Stimulated activated CD8-positive, alpha-beta memory T cell treated with anti-CD3 and anti-CD28 coated beads, Interleukin-12 subunit alpha, Interleukin-12 subunit beta, amount 100 ng/mL, for 24 hours (primary cell): ENCODE measurements around the gene INSR.
A peak's percentile ranks its signal among the peaks of the same experiment; 100 is the strongest.
"Not testable (repeated sequence)": the region's sequence is repeated elsewhere in the genome, so short reads cannot be mapped to it uniquely, and the experiment has no call there.

Experiments
- DNase-seq: peaks from one replicate; pipeline ENCODE4 v3.0.0-alpha.2; 2020; ENCODE audit errors: extremely low read depth

Gene INSR

GRCh38 chr19:7293762-7294557 lies at the start of gene INSR:
Gene INSR, minus strand, starts transcription at chr19:7294414. Its CDS starts 523 bp downstream, at chr19:7293891.
- DNase-seq = peak; percentile 20

DNA sequence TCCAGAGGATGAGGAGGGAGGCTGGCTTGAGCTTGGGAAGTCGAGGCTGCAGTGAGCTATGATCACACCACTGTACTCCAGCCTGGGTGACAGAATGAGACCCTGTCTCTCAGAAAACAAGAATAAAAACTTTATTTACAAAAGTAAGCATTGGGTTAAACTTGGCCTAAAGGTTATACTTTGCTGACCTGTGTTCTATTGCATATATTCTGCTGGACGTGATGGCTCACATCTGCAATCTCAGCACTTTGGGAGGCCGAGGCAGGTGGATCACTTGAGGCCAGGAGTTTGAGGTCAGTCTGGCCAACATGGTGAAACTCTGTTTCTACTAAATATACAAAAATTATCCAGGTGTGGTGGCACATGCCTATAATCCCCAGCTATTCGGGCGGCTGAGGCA lies 47.9 kb upstream of the INSR start:
- no peak for DNase-seq

DNA sequence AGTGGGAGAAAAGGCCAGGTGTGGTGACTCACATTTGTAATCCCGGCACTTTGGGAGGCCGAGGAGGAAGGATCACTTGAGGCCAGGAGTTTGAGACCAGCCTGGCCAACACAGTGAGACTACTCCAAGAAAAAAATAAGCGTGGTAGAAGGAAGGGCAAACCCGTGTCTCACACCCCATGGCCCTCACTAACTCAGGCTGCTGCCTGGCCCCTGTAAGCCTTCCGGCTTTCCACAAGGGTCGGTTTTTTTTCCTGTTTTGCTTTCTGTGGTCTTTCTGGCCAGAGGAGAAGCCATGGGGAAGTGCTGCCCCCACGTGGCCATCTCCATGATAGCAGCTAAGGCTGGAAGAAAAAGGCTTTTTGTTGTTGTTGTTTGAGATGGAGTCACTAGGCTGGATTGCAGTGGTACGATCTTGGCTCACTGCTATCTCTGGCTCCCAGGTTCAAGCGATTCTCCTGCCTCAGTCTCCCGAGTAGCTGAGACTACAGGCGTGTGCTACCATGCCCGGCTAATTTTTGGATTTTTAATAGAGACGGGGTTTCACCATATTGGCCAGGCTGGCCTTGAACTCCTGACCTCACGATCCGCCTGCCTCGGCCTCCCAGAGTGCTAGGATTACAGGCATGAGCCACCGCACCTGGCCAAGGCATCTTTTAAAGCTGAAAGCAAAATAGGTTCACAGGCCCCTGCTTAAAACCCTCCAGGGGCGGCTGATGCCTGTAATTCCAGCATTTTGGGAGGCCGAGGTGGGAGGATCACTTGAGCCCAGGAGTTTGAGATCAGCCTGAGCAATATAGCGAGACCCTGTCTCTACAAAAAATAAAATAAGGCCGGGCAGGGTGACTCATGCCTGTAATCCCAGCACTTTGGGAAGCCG lies 47.0 kb upstream of the INSR start:
- peak; percentile 46 for DNase-seq

DNA sequence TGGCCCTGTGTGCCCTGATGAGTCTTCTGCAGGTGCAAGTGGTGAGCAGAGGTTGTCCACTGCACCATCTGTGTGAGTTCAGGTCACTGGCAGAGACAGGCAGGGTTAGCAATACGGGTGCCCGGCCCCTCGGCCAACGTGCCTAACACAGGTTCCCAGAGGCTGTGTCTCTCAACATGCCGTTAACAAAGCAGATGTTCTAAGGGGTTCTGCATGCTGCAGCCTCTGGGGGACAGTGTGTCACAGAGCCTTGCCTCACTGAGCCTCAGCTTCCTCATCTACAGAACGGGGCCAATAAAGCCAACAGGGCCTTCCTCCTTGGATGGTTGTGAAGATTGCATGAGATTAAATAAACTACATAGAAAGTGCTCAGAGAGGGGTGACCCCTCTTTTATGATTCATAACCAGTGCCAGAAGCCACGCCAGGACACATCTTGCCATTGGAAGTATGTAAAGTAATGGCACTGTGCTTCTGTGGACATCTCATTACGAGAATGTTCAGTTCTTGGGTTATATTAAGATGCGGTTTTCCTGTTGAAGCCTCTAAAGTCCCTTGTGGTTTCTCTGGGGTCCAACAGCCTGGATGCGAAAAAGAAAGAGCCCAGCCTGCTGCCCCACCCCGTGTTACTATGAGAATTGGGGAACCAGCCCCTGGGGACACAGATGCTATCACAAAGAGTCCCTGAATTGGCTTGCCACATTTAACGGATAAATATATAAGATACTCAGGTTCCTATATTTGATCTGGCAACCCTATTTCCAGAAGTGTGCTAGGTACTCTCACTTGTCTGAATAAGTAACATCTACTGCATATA lies 43.4 kb upstream of the INSR start:
- no peak for DNase-seq

GRCh38 chr19:7336321-7336973 lies 42.2 kb upstream of the INSR start:
- DNase-seq = no peak

- no peak for DNase-seq
Observed at GRCh38 chr19:7333198-7334118, 39.2 kb upstream of the INSR start.

GRCh38 chr19:7331446-7331845 lies 37.2 kb upstream of the INSR start:
- no peak for DNase-seq

DNA sequence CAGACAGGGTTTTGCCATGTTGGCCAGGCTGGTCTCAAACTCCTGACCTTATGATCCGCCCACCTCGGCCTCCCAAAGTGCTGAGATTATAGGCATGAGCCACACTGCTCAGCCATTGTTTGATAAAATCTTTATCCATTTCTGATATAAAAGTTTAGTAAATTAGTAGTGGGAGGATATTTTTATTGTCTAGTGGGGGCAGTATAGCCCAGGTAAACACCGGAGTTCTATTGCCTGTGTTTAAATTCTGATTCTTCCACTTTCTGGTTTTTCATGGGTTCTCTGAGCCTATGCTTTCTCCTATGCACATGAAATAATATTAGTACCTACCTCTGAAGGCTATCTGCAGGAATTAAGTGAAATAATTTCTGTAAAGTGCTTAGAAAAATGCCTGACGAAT lies 34.4 kb upstream of the INSR start:
- DNase-seq = no peak

DNA sequence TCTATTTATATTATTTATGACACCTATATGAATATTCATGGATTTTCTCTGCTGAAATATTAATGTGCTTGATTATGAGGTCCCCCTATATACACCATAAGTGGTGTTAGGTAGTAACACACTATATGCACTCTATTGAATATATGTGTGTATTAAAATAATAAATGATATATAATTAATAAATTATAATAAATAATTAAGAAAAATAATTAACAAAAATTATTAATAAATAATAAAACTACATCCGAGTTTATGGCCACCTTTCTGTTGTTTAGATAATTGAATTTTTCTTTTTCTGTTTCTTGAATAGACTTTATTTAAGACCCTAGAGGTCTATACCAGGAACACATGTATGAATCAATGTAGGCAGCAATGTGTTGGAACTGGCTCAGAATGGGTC lies 33.6 kb upstream of the INSR start:
- DNase-seq = no peak

GRCh38 chr19:7326105-7326877 lies 32.1 kb upstream of the INSR start:
- DNase-seq = no peak

GRCh38 chr19:7318176-7318575 lies 24.0 kb upstream of the INSR start:
- DNase-seq = no peak

DNA sequence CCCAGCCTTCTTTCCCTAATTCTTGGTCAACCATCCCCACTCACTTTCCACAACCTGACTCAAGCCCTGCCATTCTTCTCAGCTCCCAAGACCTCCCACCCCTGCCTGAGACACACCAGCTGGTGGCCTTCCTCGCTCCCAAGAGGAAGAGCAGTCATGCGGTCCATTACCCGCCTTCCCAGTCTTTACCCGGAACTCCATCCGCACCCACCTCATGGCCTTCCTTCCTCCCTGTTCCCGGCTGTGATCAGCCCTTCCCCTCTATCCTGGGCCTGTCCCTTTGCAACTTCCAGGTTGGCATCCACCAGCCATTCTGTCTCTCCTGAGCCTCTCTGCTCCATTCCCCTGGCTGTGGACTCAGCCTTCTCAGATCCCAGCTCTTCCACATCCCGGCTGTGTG lies 18.6 kb upstream of the INSR start:
- no peak for DNase-seq

- DNase-seq = no peak
Observed at GRCh38 chr19:7311911-7312310, 17.7 kb upstream of the INSR start.

DNA sequence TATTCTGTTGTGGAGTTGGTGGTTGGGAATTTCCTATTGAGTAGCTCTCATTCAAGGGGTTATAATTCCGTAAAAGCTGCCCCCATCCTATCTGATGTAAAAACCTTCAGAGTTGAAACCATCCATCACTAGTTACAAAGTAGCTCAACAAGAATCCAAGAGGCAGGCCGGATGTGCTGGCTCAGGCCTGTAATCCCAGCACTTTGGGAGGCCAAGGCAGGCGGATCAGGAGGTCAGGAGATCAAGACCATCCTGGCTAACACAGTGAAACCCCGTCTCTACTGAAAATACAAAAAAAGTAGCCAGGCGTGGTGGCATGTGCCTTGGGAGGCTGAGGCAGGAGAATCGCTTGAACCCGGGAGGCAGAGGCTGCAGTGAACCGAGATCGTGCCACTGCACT lies 14.1 kb upstream of the INSR start:
- not testable (repeated sequence) for DNase-seq

DNA sequence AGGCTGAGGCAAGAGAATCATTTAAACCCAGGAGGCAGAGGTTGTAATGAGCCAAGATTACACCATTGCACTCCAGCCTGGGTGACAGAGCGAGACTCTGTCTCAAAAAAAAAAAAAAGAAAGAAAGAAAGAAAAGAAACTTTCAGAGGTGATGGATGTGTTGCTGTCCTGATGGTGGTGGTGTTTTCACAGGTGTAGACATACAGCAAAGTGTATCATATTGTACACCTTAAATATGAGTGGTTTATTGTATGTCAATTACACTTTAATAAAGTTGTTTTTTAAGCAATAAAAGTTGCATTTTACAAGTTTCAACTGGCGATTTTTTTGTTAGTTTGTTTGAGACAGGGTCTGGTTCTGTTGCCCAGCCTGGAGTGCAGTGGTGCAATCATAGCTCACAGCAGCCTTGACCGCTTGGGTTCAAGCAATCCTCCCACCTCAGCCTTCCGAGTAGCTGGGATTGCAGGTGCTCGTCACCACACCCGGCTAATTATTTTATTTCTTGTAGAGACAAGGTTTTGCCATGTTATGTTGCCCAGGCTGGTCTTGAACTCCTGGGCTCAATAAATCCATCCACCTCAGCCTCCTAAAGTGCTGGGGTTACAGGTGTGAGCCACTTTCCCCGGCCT lies 13.5 kb upstream of the INSR start:
- no peak for DNase-seq

DNA sequence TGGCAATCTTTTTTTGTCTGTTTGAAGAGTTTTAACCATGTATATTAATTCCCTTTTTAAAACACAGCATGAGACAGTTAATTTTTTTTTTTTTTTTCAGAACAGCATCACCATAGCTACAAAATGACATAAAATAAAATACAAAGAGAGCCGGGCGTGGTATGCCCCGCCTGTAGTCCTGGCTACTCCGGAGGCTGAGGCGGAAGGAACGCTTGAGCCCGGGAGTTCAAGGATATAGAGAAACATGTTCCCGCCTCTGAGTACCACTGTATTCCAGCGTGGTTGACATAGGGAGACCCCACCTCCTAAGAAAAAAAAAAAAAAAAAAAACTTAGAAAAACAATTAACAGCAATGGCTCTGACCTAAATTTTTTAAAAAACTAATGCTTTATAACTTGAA lies 10.0 kb upstream of the INSR start:
- DNase-seq = no peak

DNA sequence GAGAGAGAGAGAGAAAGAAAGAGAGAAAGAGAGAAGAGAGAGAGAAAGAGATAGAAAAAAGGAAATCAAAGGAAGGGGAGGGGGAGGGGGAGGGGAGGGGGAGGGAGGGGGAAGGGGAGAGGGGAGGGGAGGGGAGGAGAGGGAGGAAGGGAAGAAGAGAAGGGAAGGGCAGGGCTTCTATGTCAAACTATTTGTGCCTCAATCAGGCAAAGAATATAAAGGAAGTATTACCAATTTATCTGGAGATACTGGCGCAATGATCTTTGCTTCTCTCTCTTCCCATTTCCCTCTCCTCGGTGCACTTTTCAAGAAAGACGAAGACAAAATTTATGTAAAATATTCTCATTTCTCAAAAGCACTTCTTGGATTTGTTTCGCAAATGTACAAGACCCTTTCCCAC lies 9.3 kb upstream of the INSR start:
- DNase-seq = no peak

DNA sequence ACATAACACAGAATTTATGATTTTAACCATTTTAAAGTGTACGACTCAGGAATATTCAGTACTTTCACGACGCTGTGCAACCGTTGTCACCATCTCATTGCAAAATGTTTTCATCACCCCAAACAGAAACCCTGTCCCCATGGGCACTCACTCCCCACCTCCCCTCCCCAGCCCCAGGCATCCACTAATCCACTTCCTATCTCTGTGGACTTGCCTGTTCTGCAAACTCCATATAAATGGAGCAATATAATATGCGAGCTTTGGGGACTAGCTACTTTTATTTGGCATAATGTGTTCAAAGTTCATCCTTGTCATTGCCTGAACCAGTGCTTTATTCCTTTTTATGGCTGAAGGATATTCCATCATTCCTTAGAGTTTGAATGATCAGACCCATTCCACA lies 7.3 kb upstream of the INSR start:
- DNase-seq = no peak

- DNase-seq = no peak
Observed at GRCh38 chr19:7297742-7298141, 3.5 kb upstream of the INSR start.
